Prostate gland (tissue), 2 donors: Measurements from ENCODE around the gene MRPS27.

Experiments used
- CTCF ChIP-seq, 4 experiments: fragments of 200-600 bp in 2 of 4; fragments of 450-650 bp in 2 of 4; sonication (generic) in 2 of 4; IDR thresholded peaks; 1 replicate in 3 of 4; 2 replicates in 1 of 4; pipeline ENCODE4 v1.5.1; 2016 to 2019; ENCODE audit warnings: antibody characterized with exemption in 4 of 4, mild to moderate bottlenecking in 2 of 4, moderate library complexity in 2 of 4
- POLR2A ChIP-seq: fragments of 450-650 bp; IDR thresholded peaks from one replicate; pipeline ENCODE4 v1.6.1; 2016; ENCODE audit warnings: antibody characterized with exemption, mild to moderate bottlenecking

GRCh38 chr5:72182686-72183085 is 137.4 kb downstream of the MRPS27 start:
- no peak for TF ChIP-seq POLR2A
- TF ChIP-seq CTCF (IDR thresholded peaks at IDR 0.05): no peak
